ENCODE results near the gene DENND1B. TPM values are rescaled to one million over a fixed set of nuclear protein-coding genes. Genes with fewer than 3 reads are reported as not detected.

DENND1B gene
- total and polyA plus RNA-seq, 2 experiments from 2014 or later, result 3.7 to 18.6 TPM

- no peaks in the 10 kb centered on the region for H4K20me1 ChIP-seq (ENCODE audit: insufficient read depth, poor library complexity, severe bottlenecking)
- no peaks in the 10 kb centered on the region for H3K9me2 ChIP-seq (replicated peaks; ENCODE audit: insufficient read depth)
- H2AFZ ChIP-seq, result no peak overlapping the region
- H3K4me3 ChIP-seq, result no peak overlapping the region
- TF ChIP-seq EZH2phosphoT487 (IDR thresholded peaks at IDR 0.05; ENCODE audit: low read depth, severe bottlenecking, unreplicated experiment), result no peak
- H3K4me1 ChIP-seq (ENCODE audit: insufficient read depth), result no peaks in the 10 kb centered on the region
- no peak for DNase-seq (ENCODE audit: low spot score)
- H3K36me3 ChIP-seq (replicated peaks; ENCODE audit: insufficient read depth, low read depth), result no peaks in the 10 kb centered on the region
- no peak overlapping the region for H3K4me2 ChIP-seq
- H3K27me3 ChIP-seq, result no peaks in the 10 kb centered on the region
- H3K79me2 ChIP-seq, result no peaks in the 10 kb centered on the region
- WGBS (ENCODE audit: low lambda C conversion rate, missing lambda C conversion rate), result 88% methylated on average over 3 of the region's 3 CpGs
- no peaks in the 10 kb centered on the region for H3K9me3 ChIP-seq (ENCODE audit: low read depth)
- no peak overlapping the region for H3K27ac ChIP-seq
Measured at GRCh38 chr1:197599789-197600188, 175.5 kb downstream of the DENND1B start.

GRCh38 chr1:197598935-197599334 is 176.3 kb downstream of the DENND1B start:
- no peaks in the 10 kb centered on the region for H3K27me3 ChIP-seq
- no peaks in the 10 kb centered on the region for H3K79me2 ChIP-seq
- no peaks in the 10 kb centered on the region for H4K20me1 ChIP-seq (ENCODE audit: insufficient read depth, poor library complexity, severe bottlenecking)
- no peaks in the 10 kb centered on the region for H3K4me1 ChIP-seq (ENCODE audit: insufficient read depth)
- H3K4me3 ChIP-seq, result no peak overlapping the region
- H3K36me3 ChIP-seq (replicated peaks; ENCODE audit: insufficient read depth, low read depth), result no peaks in the 10 kb centered on the region
- no peak for TF ChIP-seq EZH2phosphoT487 (IDR thresholded peaks at IDR 0.05; ENCODE audit: low read depth, severe bottlenecking, unreplicated experiment)
- no peak for TF ChIP-seq EZH2 (IDR thresholded peaks at IDR 0.05; ENCODE audit: borderline replicate concordance)
- TF ChIP-seq CTCF (IDR thresholded peaks at IDR 0.05; ENCODE audit: poor library complexity), result no peak
- H3K27ac ChIP-seq, result no peak overlapping the region
- H2AFZ ChIP-seq, result no peak overlapping the region
- 65% methylated on average over 1 of the region's 1 CpG for WGBS (ENCODE audit: low lambda C conversion rate, missing lambda C conversion rate)
- no peak for DNase-seq (ENCODE audit: low spot score)
- H3K9me2 ChIP-seq (replicated peaks; ENCODE audit: insufficient read depth), result no peaks in the 10 kb centered on the region
- no peak overlapping the region for H3K4me2 ChIP-seq
- no peaks in the 10 kb centered on the region for H3K9me3 ChIP-seq (ENCODE audit: low read depth)

GRCh38 chr1:197595304-197595904 is 179.9 kb downstream of the DENND1B start:
- H3K9me2 ChIP-seq (replicated peaks; ENCODE audit: insufficient read depth), result no peaks in the 10 kb centered on the region
- H2AFZ ChIP-seq, result no peak overlapping the region
- WGBS (ENCODE audit: low lambda C conversion rate, missing lambda C conversion rate), result 67% methylated on average over 5 of the region's 5 CpGs
- no peaks in the 10 kb centered on the region for H3K4me1 ChIP-seq (ENCODE audit: insufficient read depth)
- DNase-seq (ENCODE audit: low spot score), result no peak
- H3K9me3 ChIP-seq (ENCODE audit: low read depth), result no peaks in the 10 kb centered on the region
- H3K36me3 ChIP-seq (replicated peaks; ENCODE audit: insufficient read depth, low read depth), result no peaks in the 10 kb centered on the region
- no peak overlapping the region for H3K27ac ChIP-seq
- TF ChIP-seq EZH2 (IDR thresholded peaks at IDR 0.05; ENCODE audit: borderline replicate concordance) (no peak), EZH2phosphoT487 (IDR thresholded peaks at IDR 0.05; ENCODE audit: low read depth, severe bottlenecking, unreplicated experiment) (no peak), CTCF (IDR thresholded peaks at IDR 0.05; ENCODE audit: poor library complexity) (no peak)
- no peaks in the 10 kb centered on the region for H3K79me2 ChIP-seq
- H4K20me1 ChIP-seq (ENCODE audit: insufficient read depth, poor library complexity, severe bottlenecking), result no peaks in the 10 kb centered on the region
- H3K27me3 ChIP-seq, result no peaks in the 10 kb centered on the region
- no peak overlapping the region for H3K4me3 ChIP-seq
- no peak overlapping the region for H3K4me2 ChIP-seq

- Histone ChIP-seq H3K27me3 (no peaks in the 10 kb centered on the region), H3K9me3 (ENCODE audit: low read depth) (no peaks in the 10 kb centered on the region), H4K20me1 (ENCODE audit: insufficient read depth, poor library complexity, severe bottlenecking) (no peaks in the 10 kb centered on the region), H3K27ac (no peak overlapping the region), H2AFZ (no peak overlapping the region), H3K9me2 (replicated peaks; ENCODE audit: insufficient read depth) (no peaks in the 10 kb centered on the region), H3K4me2 (no peak overlapping the region), H3K36me3 (replicated peaks; ENCODE audit: insufficient read depth, low read depth) (no peaks in the 10 kb centered on the region), H3K79me2 (no peaks in the 10 kb centered on the region), H3K4me3 (no peak overlapping the region), H3K4me1 (ENCODE audit: insufficient read depth) (no peaks in the 10 kb centered on the region)
- DNase-seq (ENCODE audit: low spot score), result no peak
- WGBS (ENCODE audit: low lambda C conversion rate, missing lambda C conversion rate), result 95% methylated on average over 2 of the region's 2 CpGs
- TF ChIP-seq CTCF (IDR thresholded peaks at IDR 0.05; ENCODE audit: poor library complexity), result no peak
Measured at GRCh38 chr1:197590687-197591086, 184.6 kb downstream of the DENND1B start.
